Putamen (tissue), 1 donor: ENCODE data around the gene CDX2.

Experiments used
- DNase-seq: peaks from one replicate; pipeline ENCODE4 v3.0.0-alpha.2; 2016; ENCODE audit warnings: low spot score

Gene CDX2

DNA sequence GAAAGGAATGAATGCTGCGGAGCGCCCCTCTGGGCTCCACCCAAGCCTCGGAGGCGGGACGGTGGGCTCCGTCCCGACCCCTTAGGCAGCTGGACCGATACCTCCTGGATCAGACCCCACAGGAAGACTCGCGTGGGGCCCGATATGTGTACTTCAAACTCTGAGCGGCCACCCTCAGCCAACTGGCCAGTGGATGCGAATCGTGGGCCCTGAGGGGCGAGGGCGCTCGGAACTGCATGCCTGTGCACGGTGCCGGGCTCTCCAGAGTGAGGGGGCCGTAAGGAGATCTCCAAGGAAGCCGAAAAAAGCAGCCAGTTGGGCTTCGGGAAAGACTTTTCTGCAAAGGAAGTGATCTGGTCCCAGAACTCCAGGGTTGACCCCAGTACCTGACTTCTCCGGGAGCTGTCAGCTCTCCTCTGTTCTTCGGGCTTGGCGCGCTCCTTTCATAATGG lies 40.7 kb downstream of the CDX2 start:
- DNase-seq: no peak

DNA sequence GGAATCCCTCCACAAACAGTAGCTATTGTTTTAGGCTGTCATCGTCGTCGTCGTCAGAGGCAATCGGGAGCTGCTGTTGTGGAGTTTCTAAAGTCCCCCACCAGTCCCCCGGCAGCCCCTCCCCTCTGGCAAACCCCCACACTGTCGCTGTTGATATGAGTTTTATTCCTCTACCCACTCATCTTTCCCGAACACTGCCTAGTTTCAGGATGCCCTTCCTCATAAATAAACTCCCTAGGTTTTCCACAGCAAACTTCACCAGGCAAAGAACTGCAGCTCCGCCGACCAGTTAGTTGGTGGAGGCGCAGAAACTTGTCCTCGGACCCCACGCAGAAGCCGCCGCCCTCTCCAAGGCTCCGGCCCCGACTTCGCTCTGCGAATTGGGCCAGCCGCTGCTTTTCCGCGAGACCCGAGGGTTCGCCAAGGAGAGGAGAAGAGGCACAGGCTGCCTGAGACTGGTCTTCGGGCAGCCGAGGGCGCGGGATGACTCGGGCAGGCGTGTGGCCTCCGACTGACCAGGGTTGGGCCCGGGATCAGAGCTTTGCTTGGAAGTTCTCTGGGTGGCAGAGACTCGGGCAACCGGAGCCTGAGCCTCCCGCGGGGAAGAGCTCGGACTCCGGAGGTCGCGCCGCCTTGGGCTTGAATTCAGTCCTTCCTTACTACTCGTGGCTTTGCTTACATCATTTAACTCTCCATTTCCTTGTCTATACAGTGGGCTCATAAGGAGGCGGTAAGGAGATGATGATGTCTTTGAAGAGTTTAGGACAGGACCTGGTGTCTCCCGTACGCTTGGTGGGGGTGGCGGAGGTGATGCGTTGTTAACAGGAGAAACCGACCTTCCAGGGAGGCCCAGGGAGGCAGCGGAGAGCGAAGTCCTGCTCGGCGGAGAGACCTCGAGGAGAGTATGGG lies 41.4 kb downstream of the CDX2 start:
- no peak for DNase-seq

DNA sequence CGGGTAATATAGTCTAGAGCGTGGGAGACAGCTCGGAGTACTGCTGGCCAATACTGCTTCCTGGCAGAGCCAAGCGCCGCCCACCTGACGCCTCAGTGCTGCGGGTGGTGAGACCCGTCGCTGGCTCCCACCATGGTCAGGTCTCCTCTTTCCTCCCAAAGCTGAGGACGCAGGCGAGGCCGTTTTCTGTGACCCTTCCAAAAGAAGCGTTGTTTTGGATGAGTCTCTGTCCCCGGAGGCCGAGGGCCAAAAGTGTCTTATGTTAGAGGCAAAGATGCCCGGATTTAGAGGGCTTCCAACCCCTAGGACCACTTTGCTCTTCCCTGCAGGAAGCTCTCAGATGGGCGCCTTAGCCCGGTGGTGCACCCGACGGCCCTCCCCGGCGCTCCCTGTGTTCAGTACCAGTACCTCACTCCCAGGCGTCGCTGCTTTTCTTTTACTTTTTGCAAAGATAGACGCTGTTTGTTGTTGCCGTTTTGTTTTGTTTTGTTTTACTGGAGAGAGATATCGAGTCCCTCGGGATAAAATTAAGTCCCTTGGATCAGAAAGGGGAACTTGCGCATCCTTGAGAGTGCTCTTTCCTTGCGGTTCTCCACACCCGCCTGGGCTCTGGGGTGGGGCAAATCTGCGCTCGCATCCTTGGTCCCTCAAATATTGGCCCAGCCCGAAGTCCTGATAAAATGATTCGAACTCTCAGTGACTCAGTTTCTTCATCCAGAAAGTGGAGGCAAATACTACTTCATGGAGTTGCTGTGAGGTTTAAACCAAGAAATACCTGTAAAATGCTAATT lies 42.3 kb downstream of the CDX2 start:
- no peak for DNase-seq

DNA sequence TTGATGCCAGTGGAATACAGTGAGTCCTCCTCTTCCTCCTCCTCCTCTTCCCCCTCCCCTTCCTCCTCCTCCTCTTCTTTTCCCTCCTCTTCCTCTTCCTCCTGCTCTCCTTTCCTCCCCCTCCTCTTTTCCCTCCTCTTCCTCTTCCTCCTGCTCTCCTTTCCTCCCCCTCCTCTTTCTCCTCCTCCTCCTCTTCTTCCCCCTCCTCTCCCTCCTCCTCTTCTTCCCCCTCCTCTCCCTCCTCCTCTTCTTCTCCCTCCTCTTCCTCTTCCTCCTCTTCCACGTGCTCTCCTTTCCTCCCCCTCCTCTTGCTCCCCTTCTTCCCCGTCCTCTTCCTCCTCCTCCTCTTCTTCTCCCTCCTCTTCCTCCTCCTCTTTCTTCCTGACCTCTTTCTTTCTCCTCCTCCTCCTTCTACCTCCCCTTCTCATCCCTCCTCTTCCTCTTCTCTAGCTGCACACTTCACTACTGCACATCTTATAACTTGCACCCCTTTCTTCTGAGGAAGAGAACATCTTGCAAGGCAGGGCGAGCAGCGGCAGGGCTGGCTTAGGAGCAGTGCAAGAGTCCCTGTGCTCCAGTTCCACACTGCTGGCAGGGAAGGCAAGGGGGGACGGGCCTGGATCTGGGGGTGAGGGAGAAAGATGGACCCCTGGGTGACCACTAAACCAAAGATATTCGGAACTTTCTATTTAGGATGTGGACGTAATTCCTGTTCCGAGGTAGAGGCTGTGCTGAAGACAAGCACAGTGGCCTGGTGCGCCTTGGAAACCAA lies 43.7 kb downstream of the CDX2 start:
- no peak for DNase-seq

GRCh38 chr13:27924529-27925141 lies 44.5 kb downstream of the CDX2 start:
- DNase-seq: no peak

DNA sequence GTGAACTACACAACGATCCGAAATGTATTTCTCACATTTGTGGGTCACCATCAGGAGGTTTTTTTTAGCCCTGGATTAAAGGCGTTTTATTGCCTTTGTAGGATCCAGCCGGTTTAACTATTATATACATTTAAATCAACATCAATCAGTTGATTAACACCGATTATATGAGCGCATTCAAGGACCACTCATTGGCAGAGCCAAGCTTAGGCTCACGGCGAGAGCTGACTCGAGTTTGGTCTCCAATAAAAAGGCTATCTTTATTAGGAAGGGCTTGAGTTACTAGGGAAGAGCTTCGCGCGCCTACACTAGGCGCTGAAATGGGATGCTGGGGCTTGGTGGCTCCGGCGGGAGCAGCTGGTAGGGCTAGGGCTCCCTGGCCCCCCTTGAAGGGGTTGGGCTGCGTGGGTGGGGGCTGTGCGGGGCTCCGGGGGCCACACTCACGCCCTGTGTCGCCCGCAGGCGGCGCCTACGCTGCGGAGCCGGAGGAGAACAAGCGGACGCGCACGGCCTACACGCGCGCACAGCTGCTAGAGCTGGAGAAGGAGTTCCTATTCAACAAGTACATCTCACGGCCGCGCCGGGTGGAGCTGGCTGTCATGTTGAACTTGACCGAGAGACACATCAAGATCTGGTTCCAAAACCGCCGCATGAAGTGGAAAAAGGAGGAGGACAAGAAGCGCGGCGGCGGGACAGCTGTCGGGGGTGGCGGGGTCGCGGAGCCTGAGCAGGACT lies 45.2 kb downstream of the CDX2 start:
- DNase-seq: no peak

GRCh38 chr13:27922883-27923612 lies 46.1 kb downstream of the CDX2 start:
- no peak for DNase-seq

- DNase-seq: no peak
Observed at GRCh38 chr13:27921961-27922882, 46.9 kb downstream of the CDX2 start.

- DNase-seq: no peak
Observed at GRCh38 chr13:27921421-27921960, 47.6 kb downstream of the CDX2 start.

DNA sequence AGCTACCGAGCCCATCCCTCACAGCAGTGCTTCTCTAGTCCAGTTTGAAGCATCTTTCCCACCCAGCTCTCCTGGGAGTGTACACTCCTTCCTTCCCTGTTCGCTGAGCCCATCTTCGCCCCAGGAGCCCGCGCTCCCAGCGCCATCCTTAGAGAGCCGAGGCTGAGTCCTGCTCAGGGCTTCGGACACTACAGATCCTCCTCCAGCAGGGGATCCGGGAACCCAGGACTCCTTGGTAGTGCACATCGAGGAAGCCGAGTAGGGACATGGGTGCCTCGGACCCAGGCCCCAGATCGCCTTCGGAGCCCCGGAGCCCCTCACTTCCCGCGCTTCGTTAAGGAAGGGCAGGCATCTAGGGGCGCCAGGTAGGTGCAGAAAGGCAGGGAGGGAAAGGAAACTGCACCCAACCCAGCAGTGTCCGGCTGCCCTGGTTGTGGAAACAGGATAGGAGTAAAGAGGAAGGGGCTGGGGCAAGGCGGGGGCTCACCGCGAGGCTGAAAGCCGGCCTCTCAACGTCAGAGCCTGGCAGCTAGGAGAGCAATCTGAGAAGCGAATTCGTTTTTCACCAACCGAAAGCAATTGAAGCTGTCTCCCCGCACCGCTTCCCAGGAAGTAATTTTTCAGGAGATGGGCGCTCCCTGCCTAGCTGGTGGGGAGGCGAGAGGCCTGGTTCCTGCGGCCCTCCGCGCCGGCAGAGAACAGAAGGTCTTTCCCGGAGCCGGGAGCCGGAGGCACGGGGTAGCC lies 48.3 kb downstream of the CDX2 start:
- DNase-seq: no peak

DNA sequence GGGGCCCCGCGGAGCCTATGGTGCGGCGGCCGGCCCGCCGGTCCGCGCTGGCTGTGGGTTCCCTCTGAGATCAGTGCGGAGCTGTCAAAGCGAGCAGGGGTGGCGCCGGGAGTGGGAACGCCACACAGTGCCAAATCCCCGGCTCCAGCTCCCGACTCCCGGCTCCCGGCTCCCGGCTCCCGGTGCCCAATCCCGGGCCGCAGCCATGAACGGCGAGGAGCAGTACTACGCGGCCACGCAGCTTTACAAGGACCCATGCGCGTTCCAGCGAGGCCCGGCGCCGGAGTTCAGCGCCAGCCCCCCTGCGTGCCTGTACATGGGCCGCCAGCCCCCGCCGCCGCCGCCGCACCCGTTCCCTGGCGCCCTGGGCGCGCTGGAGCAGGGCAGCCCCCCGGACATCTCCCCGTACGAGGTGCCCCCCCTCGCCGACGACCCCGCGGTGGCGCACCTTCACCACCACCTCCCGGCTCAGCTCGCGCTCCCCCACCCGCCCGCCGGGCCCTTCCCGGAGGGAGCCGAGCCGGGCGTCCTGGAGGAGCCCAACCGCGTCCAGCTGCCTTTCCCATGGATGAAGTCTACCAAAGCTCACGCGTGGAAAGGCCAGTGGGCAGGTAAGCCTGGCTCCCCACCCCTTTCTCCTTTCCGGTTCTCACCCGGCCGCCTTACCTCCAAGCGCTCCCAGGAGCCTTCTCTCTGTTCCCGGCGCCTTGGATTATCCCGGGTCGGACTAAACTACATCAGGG lies 49.0 kb downstream of the CDX2 start, which contains the start of gene PDX1:
Gene PDX1 (plus strand): TSS at position 67 of the 743 bp plus-strand sequence. CDS start 139 bp downstream, at position 206.
- DNase-seq: no peak

- no peak for DNase-seq
Observed at GRCh38 chr13:27919659-27919933, 49.5 kb downstream of the CDX2 start.

- no peak for DNase-seq
Observed at GRCh38 chr13:27918918-27919658, 50.0 kb downstream of the CDX2 start.

- no peak for DNase-seq
Observed at GRCh38 chr13:27918041-27918917, 50.8 kb downstream of the CDX2 start.

- DNase-seq: no peak
Observed at GRCh38 chr13:27917121-27917947, 51.8 kb downstream of the CDX2 start.
